ENCODE data around the gene PPP1R13B. TPM values are rescaled to one million over a fixed set of nuclear protein-coding genes. Genes with fewer than 3 reads are reported as not detected.
A peak's percentile ranks its signal among the peaks of the same experiment; 100 is the strongest.

Gene PPP1R13B
- total and polyA plus RNA-seq, 7 donors: 8.6 to 26.9 (median 9.9) TPM

DNA sequence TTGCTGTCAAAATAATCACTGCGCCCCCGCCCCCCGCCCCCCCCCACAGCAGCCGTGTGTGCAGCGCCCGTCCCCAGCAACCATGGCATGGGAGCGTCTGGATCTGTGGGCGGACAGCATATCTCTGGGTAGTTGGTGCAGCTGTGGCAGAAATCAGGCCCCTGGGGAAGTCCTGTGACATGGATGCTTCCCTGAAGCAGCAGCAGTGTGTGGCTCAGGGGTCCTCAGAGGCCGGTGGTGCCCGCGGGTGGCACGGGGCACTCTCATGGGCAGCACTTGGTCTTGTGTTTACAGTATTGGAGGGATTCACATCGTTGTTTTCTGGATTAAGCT is 151.3 kb downstream of the PPP1R13B start:
- Histone ChIP-seq H3K4me1 (peaks cover 0 to 49% (median 41%) of the 10 kb centered on the region in 4 donors), H3K36me3 (peaks cover 12 to 70% (median 42%) of the 10 kb centered on the region in 4 donors), H3K27me3 (no peaks in the 10 kb centered on the region), H3K27ac (peak overlapping the region; percentile 75 to 81 (median 77)), H3K4me3 (no peak overlapping the region), H3K9me3 (no peaks in the 10 kb centered on the region)
- intact Hi-C loops (cut with DNase I): loop anchor here (5.0 kb wide), 1 partner anchor 124 kb away; no protein-coding TSS in a partner anchor
- TF ChIP-seq EP300 (IDR thresholded peaks at IDR 0.05): no peak
- no peak for TF ChIP-seq POLR2AphosphoS5 (IDR thresholded peaks at IDR 0.05)
- no peak for TF ChIP-seq CTCF (IDR thresholded peaks at IDR 0.05)
- no peak for TF ChIP-seq POLR2A (IDR thresholded peaks at IDR 0.05)
- no peak for DNase-seq
- WGBS, 2 donors: 61 to 84% methylated on average over 12 to 13 of the region's 13 CpGs

- H3K36me3 ChIP-seq: peaks cover 12 to 65% (median 39%) of the 10 kb centered on the region in 4 donors
- H3K4me3 ChIP-seq: no peak overlapping the region
- TF ChIP-seq POLR2AphosphoS5 (IDR thresholded peaks at IDR 0.05) (no peak), EP300 (IDR thresholded peaks at IDR 0.05) (no peak), POLR2A (IDR thresholded peaks at IDR 0.05) (no peak), CTCF (IDR thresholded peaks at IDR 0.05) (no peak)
- H3K9me3 ChIP-seq: no peaks in the 10 kb centered on the region
- no peaks in the 10 kb centered on the region for H3K27me3 ChIP-seq
- 81 to 84% methylated on average over 14 of the region's 14 CpGs for WGBS, 2 donors
- intact Hi-C loops (cut with DNase I): loop anchor here (5.0 kb wide), 1 partner anchor 123 kb away; no protein-coding TSS in a partner anchor
- peaks cover 0 to 49% (median 41%) of the 10 kb centered on the region in 4 donors for H3K4me1 ChIP-seq
- DNase-seq: no peak
- H3K27ac ChIP-seq: peak overlapping the region; percentile 75 to 81 (median 77)
Observed at GRCh38 chr14:103695296-103696069, 151.9 kb downstream of the PPP1R13B start.

DNA sequence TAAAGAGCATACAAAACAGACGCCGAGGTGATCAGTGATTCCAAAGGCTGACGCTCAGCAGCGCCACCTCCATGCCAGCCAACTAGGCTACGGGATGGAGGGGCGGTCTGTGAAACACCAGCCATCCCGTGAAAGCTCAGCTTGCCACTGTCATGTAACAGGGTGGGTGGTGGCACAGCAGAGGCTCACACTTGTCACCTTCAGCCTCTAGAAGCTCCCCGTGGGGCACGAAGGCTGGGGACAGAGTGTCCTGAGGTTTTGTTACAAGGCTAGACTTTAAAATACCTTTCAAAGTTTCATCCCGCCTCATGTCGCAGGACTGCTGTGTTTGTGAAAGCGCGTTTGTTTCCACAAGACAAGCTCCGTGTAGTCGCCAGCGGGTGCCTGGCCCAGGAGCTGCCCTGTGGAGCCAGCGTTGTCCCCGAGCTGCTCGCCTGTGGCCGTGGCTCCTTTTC is 152.8 kb downstream of the PPP1R13B start:
- H3K4me1 ChIP-seq: peaks cover 0 to 54% (median 41%) of the 10 kb centered on the region in 4 donors
- WGBS, 2 donors: 92 to 95% methylated on average over 20 of the region's 20 CpGs
- H3K27ac ChIP-seq: no peak overlapping the region
- H3K27me3 ChIP-seq: no peaks in the 10 kb centered on the region
- intact Hi-C loops (cut with DNase I): loop anchor here (5.0 kb wide), 1 partner anchor 122 kb away; no protein-coding TSS in a partner anchor
- peaks cover 12 to 56% (median 35%) of the 10 kb centered on the region in 4 donors for H3K36me3 ChIP-seq
- DNase-seq: no peak
- H3K9me3 ChIP-seq: no peaks in the 10 kb centered on the region
- no peak overlapping the region for H3K4me3 ChIP-seq
- TF ChIP-seq POLR2A (IDR thresholded peaks at IDR 0.05) (no peak), CTCF (IDR thresholded peaks at IDR 0.05) (no peak), POLR2AphosphoS5 (IDR thresholded peaks at IDR 0.05) (no peak), EP300 (IDR thresholded peaks at IDR 0.05) (no peak)

- 31 to 81% methylated on average over 22 of the region's 22 CpGs for WGBS, 2 donors
- TF ChIP-seq POLR2AphosphoS5 (IDR thresholded peaks at IDR 0.05): no peak
- TF ChIP-seq POLR2A (IDR thresholded peaks at IDR 0.05): no peak
- TF ChIP-seq EP300 (IDR thresholded peaks at IDR 0.05): no peak
- no peak for TF ChIP-seq CTCF (IDR thresholded peaks at IDR 0.05)
- Histone ChIP-seq H3K36me3 (peaks cover 12 to 55% (median 31%) of the 10 kb centered on the region in 4 donors), H3K9me3 (no peaks in the 10 kb centered on the region), H3K4me1 (peaks cover 0 to 58% (median 38%) of the 10 kb centered on the region in 4 donors), H3K4me3 (no peak overlapping the region), H3K27me3 (no peaks in the 10 kb centered on the region), H3K27ac (no peak overlapping the region)
- DNase-seq: no peak
- intact Hi-C loops (cut with DNase I): no loop called here
Observed at GRCh38 chr14:103693515-103693914, 153.9 kb downstream of the PPP1R13B start.
